KMS-11 (cell line): ENCODE measurements around the gene TEAD2.

Experiments
- H2AFZ ChIP-seq: fragments of 200-600 bp; sonication (generic); 2 replicates; pipeline ENCODE4 v1.6.1; 2016; ENCODE audit warnings: antibody characterized with exemption, mixed run types, low read depth
- H3K27ac ChIP-seq: fragments of 200-600 bp; sonication (generic); 2 replicates; pipeline ENCODE4 v1.6.1; 2016; ENCODE audit warnings: mild to moderate bottlenecking, mixed run types
- H3K27me3 ChIP-seq: fragments of 200-600 bp; sonication (generic); 2 replicates; pipeline ENCODE4 v1.6.1; 2017; ENCODE audit warnings: mild to moderate bottlenecking, low read depth, mixed run types, moderate library complexity; ENCODE audit not compliant: insufficient read depth
- H3K36me3 ChIP-seq: fragments of 200-600 bp; sonication (generic); 2 replicates; pipeline ENCODE4 v1.6.1; 2017; ENCODE audit warnings: mild to moderate bottlenecking, mixed run types; ENCODE audit not compliant: insufficient read depth
- H3K4me1 ChIP-seq: fragments of 200-600 bp; sonication (generic); 2 replicates; pipeline ENCODE4 v1.6.1; 2016; ENCODE audit warnings: mild to moderate bottlenecking, low read depth, mixed run types; ENCODE audit not compliant: poor library complexity, severe bottlenecking
- H3K4me2 ChIP-seq: fragments of 200-600 bp; sonication (generic); 2 replicates; pipeline ENCODE4 v1.7.0; 2016; ENCODE audit warnings: mild to moderate bottlenecking, mixed run types
- H3K4me3 ChIP-seq: fragments of 200-600 bp; sonication (generic); IDR thresholded peaks from 2 replicates; pipeline ENCODE4 v1.6.1; 2017; ENCODE audit warnings: low read depth, low read length, mixed read lengths; ENCODE audit not compliant: insufficient read depth
- H3K79me2 ChIP-seq: fragments of 200-600 bp; sonication (generic); 2 replicates; pipeline ENCODE4 v1.6.1; 2016; ENCODE audit warnings: low read depth, mixed run types; ENCODE audit not compliant: insufficient read depth
- H3K9ac ChIP-seq: fragments of 200-600 bp; sonication (generic); 2 replicates; pipeline ENCODE4 v1.6.1; 2016; ENCODE audit warnings: mild to moderate bottlenecking, mixed run types
- H4K20me1 ChIP-seq: fragments of 200-600 bp; sonication (generic); 2 replicates; pipeline ENCODE4 v1.6.1; 2016; ENCODE audit warnings: mild to moderate bottlenecking, mixed run types; ENCODE audit not compliant: insufficient read depth
- CTCF ChIP-seq: fragments of 200-600 bp; sonication (generic); conservative IDR thresholded peaks from 2 replicates; pipeline ENCODE4 v1.6.1; 2017; ENCODE audit warnings: low read depth, mild to moderate bottlenecking, antibody characterized with exemption, low read length, moderate library complexity, mixed read lengths

The TEAD2 gene

GRCh38 chr19:49357186-49357585 lies 5.0 kb downstream of the TEAD2 start:
- H3K4me3 ChIP-seq, result no peak overlapping the region
- H3K4me2 ChIP-seq, result no peak overlapping the region
- no peaks in the 10 kb centered on the region for H3K36me3 ChIP-seq
- no peaks in the 10 kb centered on the region for H3K4me1 ChIP-seq
- no peak for TF ChIP-seq CTCF
- no peaks in the 10 kb centered on the region for H3K79me2 ChIP-seq
- H3K9ac ChIP-seq, result no peak overlapping the region
- no peak overlapping the region for H3K27ac ChIP-seq
- peaks cover 99% of the 10 kb centered on the region for H3K27me3 ChIP-seq
- H2AFZ ChIP-seq, result no peak overlapping the region
- H4K20me1 ChIP-seq, result no peaks in the 10 kb centered on the region

GRCh38 chr19:49356382-49356781 lies 5.8 kb downstream of the TEAD2 start:
- Histone ChIP-seq H3K9ac (no peak overlapping the region), H3K4me1 (no peaks in the 10 kb centered on the region), H2AFZ (no peak overlapping the region), H4K20me1 (no peaks in the 10 kb centered on the region), H3K4me2 (no peak overlapping the region), H3K27me3 (peaks cover 95% of the 10 kb centered on the region), H3K79me2 (no peaks in the 10 kb centered on the region), H3K36me3 (no peaks in the 10 kb centered on the region), H3K4me3 (no peak overlapping the region), H3K27ac (no peak overlapping the region)
- no peak for TF ChIP-seq CTCF

- peaks cover 95% of the 10 kb centered on the region for H3K27me3 ChIP-seq
- no peak overlapping the region for H2AFZ ChIP-seq
- no peak overlapping the region for H3K4me3 ChIP-seq
- no peak overlapping the region for H3K27ac ChIP-seq
- TF ChIP-seq CTCF, result no peak
- no peaks in the 10 kb centered on the region for H3K79me2 ChIP-seq
- H4K20me1 ChIP-seq, result no peaks in the 10 kb centered on the region
- no peaks in the 10 kb centered on the region for H3K36me3 ChIP-seq
- no peak overlapping the region for H3K9ac ChIP-seq
- H3K4me1 ChIP-seq, result no peaks in the 10 kb centered on the region
- no peak overlapping the region for H3K4me2 ChIP-seq
Observed at GRCh38 chr19:49355909-49356353, 6.3 kb downstream of the TEAD2 start.

GRCh38 chr19:49349567-49349966 lies 12.6 kb downstream of the TEAD2 start:
- Histone ChIP-seq H3K27ac (no peak overlapping the region), H3K4me2 (no peak overlapping the region), H3K4me3 (no peak overlapping the region), H3K36me3 (no peaks in the 10 kb centered on the region), H4K20me1 (no peaks in the 10 kb centered on the region), H3K27me3 (peaks cover 43% of the 10 kb centered on the region), H2AFZ (no peak overlapping the region), H3K9ac (no peak overlapping the region), H3K4me1 (no peaks in the 10 kb centered on the region), H3K79me2 (no peaks in the 10 kb centered on the region)
- TF ChIP-seq CTCF, result no peak
